Measurements from ENCODE around the gene ZC2HC1B. TPM values are rescaled to one million over a fixed set of nuclear protein-coding genes. Genes with fewer than 3 reads are reported as not detected.

ZC2HC1B gene
- total and polyA plus RNA-seq, 2 experiments from 2014 or later: not detected

- Histone ChIP-seq H3K36me3 (ENCODE audit: low read depth) (no peaks in the 10 kb centered on the region), H3K9me3 (ENCODE audit: low read depth) (no peaks in the 10 kb centered on the region), H3K9ac (no peak overlapping the region), H2AFZ (no peak overlapping the region), H3K79me2 (ENCODE audit: insufficient read depth) (no peaks in the 10 kb centered on the region), H3K4me2 (ENCODE audit: unreplicated experiment) (no peak overlapping the region), H3F3A (ENCODE audit: insufficient read depth) (no peaks in the 10 kb centered on the region), H4K20me1 (ENCODE audit: insufficient read depth) (no peaks in the 10 kb centered on the region), H3K4me1 (ENCODE audit: insufficient read depth) (no peaks in the 10 kb centered on the region), H3K4me3 (no peak overlapping the region), H3K9me2 (ENCODE audit: insufficient read depth) (no peaks in the 10 kb centered on the region), H3K27ac (no peak overlapping the region), H3K27me3 (replicated peaks; ENCODE audit: insufficient read depth) (no peaks in the 10 kb centered on the region)
- in situ Hi-C loops (cut with MboI): no loop called here
- no peak for TF ChIP-seq EZH2phosphoT487 (IDR thresholded peaks at IDR 0.05; ENCODE audit: insufficient read depth, low read depth)
- TF ChIP-seq EZH2 (IDR thresholded peaks at IDR 0.05; ENCODE audit: insufficient read depth, poor library complexity, severe bottlenecking): no peak
- no peak for DNase-seq
Observed at GRCh38 chr6:143929975-143930374, 65.7 kb downstream of the ZC2HC1B start.

DNA sequence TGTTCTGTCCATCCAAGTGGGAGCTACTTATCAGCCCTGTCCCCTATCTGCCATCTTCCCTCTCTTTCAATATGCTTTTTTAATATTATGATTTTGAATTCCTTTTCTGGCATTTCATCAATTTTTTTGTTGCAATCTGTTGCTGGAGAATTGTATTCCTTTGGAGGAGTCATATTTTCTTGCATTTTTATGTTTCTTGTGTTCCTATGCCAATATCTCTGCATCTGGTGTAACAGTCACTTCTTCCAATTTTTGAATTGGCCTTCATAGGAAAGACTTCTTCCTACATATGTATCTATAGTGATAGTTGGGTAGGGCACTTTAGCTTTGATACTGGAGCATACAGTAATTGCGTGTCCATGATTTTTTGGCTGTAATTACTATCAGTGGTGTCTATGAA, 70.1 kb downstream of the ZC2HC1B start:
- Histone ChIP-seq H3K36me3 (ENCODE audit: low read depth) (no peaks in the 10 kb centered on the region), H3K27me3 (replicated peaks; ENCODE audit: insufficient read depth) (no peaks in the 10 kb centered on the region), H3K27ac (no peak overlapping the region), H3K9me2 (ENCODE audit: insufficient read depth) (no peaks in the 10 kb centered on the region), H3K4me3 (no peak overlapping the region), H3K4me2 (ENCODE audit: unreplicated experiment) (no peak overlapping the region), H3K79me2 (ENCODE audit: insufficient read depth) (no peaks in the 10 kb centered on the region), H3K9me3 (ENCODE audit: low read depth) (no peaks in the 10 kb centered on the region), H3F3A (ENCODE audit: insufficient read depth) (no peaks in the 10 kb centered on the region), H4K20me1 (ENCODE audit: insufficient read depth) (no peaks in the 10 kb centered on the region), H3K4me1 (ENCODE audit: insufficient read depth) (no peaks in the 10 kb centered on the region), H2AFZ (no peak overlapping the region), H3K9ac (no peak overlapping the region)
- 81 to 82% methylated on average over 1 of the region's 1 CpG for WGBS, 2 experiments (ENCODE audit: low coverage in 1 of 2, low lambda C conversion rate in 2 of 2, missing lambda C conversion rate in 2 of 2)
- in situ Hi-C loops (cut with MboI): no loop called here
- no peak for DNase-seq
- TF ChIP-seq EZH2phosphoT487 (IDR thresholded peaks at IDR 0.05; ENCODE audit: insufficient read depth, low read depth) (no peak), EZH2 (IDR thresholded peaks at IDR 0.05; ENCODE audit: insufficient read depth, poor library complexity, severe bottlenecking) (no peak)

- Histone ChIP-seq H3K36me3 (ENCODE audit: low read depth) (no peaks in the 10 kb centered on the region), H3K4me2 (ENCODE audit: unreplicated experiment) (no peak overlapping the region), H3F3A (ENCODE audit: insufficient read depth) (no peaks in the 10 kb centered on the region), H3K79me2 (ENCODE audit: insufficient read depth) (no peaks in the 10 kb centered on the region), H4K20me1 (ENCODE audit: insufficient read depth) (no peaks in the 10 kb centered on the region), H3K9me3 (ENCODE audit: low read depth) (no peaks in the 10 kb centered on the region), H3K4me3 (no peak overlapping the region), H3K9me2 (ENCODE audit: insufficient read depth) (no peaks in the 10 kb centered on the region), H3K4me1 (ENCODE audit: insufficient read depth) (no peaks in the 10 kb centered on the region), H3K27ac (no peak overlapping the region), H3K27me3 (replicated peaks; ENCODE audit: insufficient read depth) (no peaks in the 10 kb centered on the region), H2AFZ (no peak overlapping the region), H3K9ac (no peak overlapping the region)
- WGBS, 2 experiments (ENCODE audit: low coverage in 1 of 2, low lambda C conversion rate in 2 of 2, missing lambda C conversion rate in 2 of 2): 66 to 73% methylated on average over 4 of the region's 4 CpGs
- in situ Hi-C loops (cut with MboI): no loop called here
- DNase-seq: no peak
- TF ChIP-seq EZH2phosphoT487 (IDR thresholded peaks at IDR 0.05; ENCODE audit: insufficient read depth, low read depth): no peak
- no peak for TF ChIP-seq EZH2 (IDR thresholded peaks at IDR 0.05; ENCODE audit: insufficient read depth, poor library complexity, severe bottlenecking)
Observed at GRCh38 chr6:143934867-143935266, 70.6 kb downstream of the ZC2HC1B start.

DNA sequence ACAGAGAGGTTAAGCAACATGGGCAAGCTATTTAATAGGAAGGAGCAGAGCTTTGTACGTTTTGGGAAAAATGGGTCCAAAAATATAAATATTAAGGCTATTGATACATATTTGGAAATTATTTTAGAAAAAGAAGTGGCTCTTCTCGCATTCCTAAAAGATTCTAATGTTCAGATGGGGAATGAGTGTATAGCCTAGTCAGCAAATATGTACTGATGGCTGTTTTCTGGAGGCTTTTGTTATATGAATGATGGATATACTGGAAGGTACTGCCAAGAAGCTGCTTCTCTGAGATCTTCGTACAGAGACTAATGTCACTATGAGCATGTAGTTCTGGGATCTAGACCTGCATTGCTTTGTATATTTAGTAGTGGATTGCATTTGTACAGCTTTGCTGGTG, 72.1 kb downstream of the ZC2HC1B start:
- H3K27me3 ChIP-seq (replicated peaks; ENCODE audit: insufficient read depth): no peaks in the 10 kb centered on the region
- DNase-seq: no peak
- no peaks in the 10 kb centered on the region for H3K4me1 ChIP-seq (ENCODE audit: insufficient read depth)
- 78 to 80% methylated on average over 3 of the region's 3 CpGs for WGBS, 2 experiments (ENCODE audit: low coverage in 1 of 2, low lambda C conversion rate in 2 of 2, missing lambda C conversion rate in 2 of 2)
- H3F3A ChIP-seq (ENCODE audit: insufficient read depth): no peaks in the 10 kb centered on the region
- in situ Hi-C loops (cut with MboI): no loop called here
- no peaks in the 10 kb centered on the region for H3K36me3 ChIP-seq (ENCODE audit: low read depth)
- TF ChIP-seq EZH2phosphoT487 (IDR thresholded peaks at IDR 0.05; ENCODE audit: insufficient read depth, low read depth): no peak
- TF ChIP-seq EZH2 (IDR thresholded peaks at IDR 0.05; ENCODE audit: insufficient read depth, poor library complexity, severe bottlenecking): no peak
- H3K4me2 ChIP-seq (ENCODE audit: unreplicated experiment): no peak overlapping the region
- H3K79me2 ChIP-seq (ENCODE audit: insufficient read depth): no peaks in the 10 kb centered on the region
- no peaks in the 10 kb centered on the region for H3K9me3 ChIP-seq (ENCODE audit: low read depth)
- no peak overlapping the region for H2AFZ ChIP-seq
- H3K9ac ChIP-seq: no peak overlapping the region
- no peak overlapping the region for H3K27ac ChIP-seq
- H4K20me1 ChIP-seq (ENCODE audit: insufficient read depth): no peaks in the 10 kb centered on the region
- no peaks in the 10 kb centered on the region for H3K9me2 ChIP-seq (ENCODE audit: insufficient read depth)
- no peak overlapping the region for H3K4me3 ChIP-seq

Measured in GM23248 (cell line).